OCI-LY7 (cell line): ENCODE measurements around the gene COL20A1.

Source experiments
- EZH2phosphoT487 ChIP-seq: fragments of 200-600 bp; sonication (generic); IDR thresholded peaks from 2 replicates; pipeline ENCODE4 v1.6.1; 2018; ENCODE audit warnings: low read depth, borderline replicate concordance, mild to moderate bottlenecking, mixed run types, antibody characterized with exemption, low read length, moderate library complexity, mixed read lengths
- TF ChIP-seq, protein P1 (sequence below): fragments of 200-600 bp; sonication (generic); conservative IDR thresholded peaks from 2 replicates; pipeline ENCODE4 v1.5.1; 2014; ENCODE audit warnings: mild to moderate bottlenecking, antibody characterized with exemption, low read length, moderate library complexity, mixed read lengths

DNA sequence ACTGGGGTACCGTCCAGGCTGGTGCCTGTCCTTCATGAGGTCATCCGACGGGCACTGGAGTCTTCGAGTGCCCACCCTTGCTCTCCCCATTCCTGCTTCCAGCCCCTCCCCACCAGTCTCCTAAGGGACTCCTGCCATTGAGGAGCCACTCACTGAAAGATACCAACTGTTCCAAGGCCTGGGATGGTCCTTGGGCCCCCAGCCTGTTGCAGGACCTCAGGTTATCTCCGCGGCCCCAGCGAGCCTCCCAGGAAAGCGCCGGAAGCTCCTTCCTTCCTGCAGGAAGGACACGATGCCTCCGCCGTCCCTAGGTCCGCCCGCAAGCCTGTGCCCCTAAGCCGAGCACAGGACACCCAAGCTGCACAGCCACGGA lies 39.9 kb upstream of the COL20A1 start:
- no peak for TF ChIP-seq EZH2phosphoT487
- TF ChIP-seq, protein P1, sequence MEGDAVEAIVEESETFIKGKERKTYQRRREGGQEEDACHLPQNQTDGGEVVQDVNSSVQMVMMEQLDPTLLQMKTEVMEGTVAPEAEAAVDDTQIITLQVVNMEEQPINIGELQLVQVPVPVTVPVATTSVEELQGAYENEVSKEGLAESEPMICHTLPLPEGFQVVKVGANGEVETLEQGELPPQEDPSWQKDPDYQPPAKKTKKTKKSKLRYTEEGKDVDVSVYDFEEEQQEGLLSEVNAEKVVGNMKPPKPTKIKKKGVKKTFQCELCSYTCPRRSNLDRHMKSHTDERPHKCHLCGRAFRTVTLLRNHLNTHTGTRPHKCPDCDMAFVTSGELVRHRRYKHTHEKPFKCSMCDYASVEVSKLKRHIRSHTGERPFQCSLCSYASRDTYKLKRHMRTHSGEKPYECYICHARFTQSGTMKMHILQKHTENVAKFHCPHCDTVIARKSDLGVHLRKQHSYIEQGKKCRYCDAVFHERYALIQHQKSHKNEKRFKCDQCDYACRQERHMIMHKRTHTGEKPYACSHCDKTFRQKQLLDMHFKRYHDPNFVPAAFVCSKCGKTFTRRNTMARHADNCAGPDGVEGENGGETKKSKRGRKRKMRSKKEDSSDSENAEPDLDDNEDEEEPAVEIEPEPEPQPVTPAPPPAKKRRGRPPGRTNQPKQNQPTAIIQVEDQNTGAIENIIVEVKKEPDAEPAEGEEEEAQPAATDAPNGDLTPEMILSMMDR = no peak
